Neural progenitor cell (in vitro differentiated cells): ENCODE data around the gene ADRB1. TPM values are rescaled to one million over a fixed set of nuclear protein-coding genes. Genes with fewer than 3 reads are reported as not detected.
A peak's percentile ranks its signal among the peaks of the same experiment; 100 is the strongest.

Experiments used
- DNase-seq: peaks from one replicate; pipeline ENCODE4 v3.0.0-alpha.2; 2016; ENCODE audit warnings: low spot score
- H2AFZ ChIP-seq: fragments of 200-600 bp; sonication (generic); replicated peaks from 2 replicates; pipeline ENCODE4 v1.6.1; 2016; ENCODE audit warnings: antibody characterized with exemption
- H3F3A ChIP-seq: fragments of 200-600 bp; sonication (generic); 2 replicates; pipeline ENCODE4 v1.6.1; 2016; ENCODE audit warnings: antibody characterized with exemption, low read depth
- H3K27ac ChIP-seq: fragments of 200-600 bp; sonication (generic); 2 replicates; pipeline ENCODE4 v1.5.1; 2016; ENCODE audit warnings: mild to moderate bottlenecking
- H3K27me3 ChIP-seq: fragments of 200-600 bp; sonication (generic); 2 replicates; pipeline ENCODE4 v1.6.1; 2016; ENCODE audit warnings: mild to moderate bottlenecking, moderate library complexity
- H3K36me3 ChIP-seq: fragments of 200-600 bp; sonication (generic); 2 replicates; pipeline ENCODE4 v1.5.1; 2016
- H3K4me1 ChIP-seq: fragments of 200-600 bp; sonication (generic); 2 replicates; pipeline ENCODE4 v1.6.1; 2016; ENCODE audit warnings: mixed run types
- H3K4me2 ChIP-seq: fragments of 200-600 bp; sonication (generic); 2 replicates; pipeline ENCODE4 v1.6.1; 2016
- H3K4me3 ChIP-seq: fragments of 200-600 bp; sonication (generic); 2 replicates; pipeline ENCODE4 v1.5.1; 2016
- H3K79me2 ChIP-seq: fragments of 200-600 bp; sonication (generic); 2 replicates; pipeline ENCODE4 v1.6.1; 2016; ENCODE audit warnings: low read depth
- H3K9ac ChIP-seq: fragments of 200-600 bp; sonication (generic); 2 replicates; pipeline ENCODE4 v1.6.1; 2016
- H3K9me3 ChIP-seq: fragments of 200-600 bp; sonication (generic); 2 replicates; pipeline ENCODE4 v1.5.1; 2016; ENCODE audit warnings: low read depth
- H4K20me1 ChIP-seq: fragments of 200-600 bp; sonication (generic); 2 replicates; pipeline ENCODE4 v1.6.1; 2016; ENCODE audit warnings: low read depth
- H3K27ac Mint-ChIP-seq: 3 replicates; pipeline ENCODE4 v1.8.0; 2021; ENCODE audit warnings: mixed read lengths
- H3K27me3 Mint-ChIP-seq: 2 replicates; pipeline ENCODE4 v1.8.0; 2022; ENCODE audit warnings: low read depth, mild to moderate bottlenecking, inconsistent platforms, moderate library complexity, mixed read lengths; ENCODE audit not compliant: insufficient read depth
- H3K36me3 Mint-ChIP-seq: 3 replicates; pipeline ENCODE4 v1.8.0; 2021; ENCODE audit warnings: mixed read lengths
- H3K4me1 Mint-ChIP-seq: 3 replicates; pipeline ENCODE4 v1.8.0; 2021; ENCODE audit warnings: mixed read lengths
- H3K4me3 Mint-ChIP-seq: 3 replicates; pipeline ENCODE4 v1.8.0; 2021; ENCODE audit warnings: mild to moderate bottlenecking, moderate library complexity, mixed read lengths
- H3K9me3 Mint-ChIP-seq: 3 replicates; pipeline ENCODE4 v1.8.0; 2020; ENCODE audit warnings: mixed read lengths
- EZH2 ChIP-seq: fragments of 200-600 bp; sonication (generic); IDR thresholded peaks from 2 replicates; pipeline ENCODE4 v1.6.1; 2017; ENCODE audit warnings: antibody characterized with exemption, mild to moderate bottlenecking, moderate library complexity
- EZH2phosphoT487 ChIP-seq: fragments of 200-600 bp; sonication (generic); IDR thresholded peaks from 2 replicates; pipeline ENCODE4 v1.6.1; 2017; ENCODE audit warnings: antibody characterized with exemption
- total RNA-seq: library from RNA; depleted of rRNA; stranded (reverse); fragments of >200 nt; gene quantifications from 2 replicates; pipeline ENCODE4 v1.2.3, GENCODE V29; 2015; ENCODE audit warnings: low replicate concordance
- TF ChIP-seq, protein P1 (sequence below): fragments of 200-600 bp; sonication (generic); IDR thresholded peaks from 2 replicates; pipeline ENCODE4 v1.5.1; 2017; ENCODE audit warnings: antibody characterized with exemption, mild to moderate bottlenecking

The ADRB1 gene
- total RNA-seq, 1 donor from 2014 or later: not detected

DNA sequence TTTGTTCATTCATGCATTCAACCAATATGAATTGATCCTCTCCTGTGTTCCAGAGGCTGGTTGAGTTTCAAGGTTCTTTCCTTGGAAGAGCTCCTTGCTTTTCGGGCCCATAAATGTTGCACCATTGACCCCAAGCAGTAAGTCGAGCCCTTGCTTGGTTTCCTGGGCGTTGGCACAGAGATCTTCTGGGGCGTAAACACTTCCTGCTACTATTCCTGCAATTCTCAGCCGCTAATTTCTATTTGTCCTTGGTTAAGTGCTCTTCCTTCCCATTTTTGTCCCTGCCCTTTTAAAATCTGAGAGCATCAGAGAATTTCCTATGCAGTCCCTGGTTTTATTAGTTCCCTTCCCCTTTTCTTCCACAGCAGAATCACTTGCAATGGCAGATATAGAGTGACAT lies 44.1 kb upstream of the ADRB1 start:
- Histone ChIP-seq H3K27me3 (no peaks in the 10 kb centered on the region), H3K9me3 (no peaks in the 10 kb centered on the region), H4K20me1 (no peaks in the 10 kb centered on the region), H3K4me1 (no peaks in the 10 kb centered on the region), H3K36me3 (no peaks in the 10 kb centered on the region), H3F3A (no peaks in the 10 kb centered on the region), H3K27ac (no peak overlapping the region), H3K79me2 (no peaks in the 10 kb centered on the region), H3K9ac (no peak overlapping the region), H3K4me2 (no peak overlapping the region), H3K4me3 (no peak overlapping the region), H2AFZ (no peak overlapping the region)
- H3K27ac Mint-ChIP-seq: no peak overlapping the region
- DNase-seq: no peak
- no peak overlapping the region for H3K4me3 Mint-ChIP-seq
- H3K9me3 Mint-ChIP-seq: no peaks in the 10 kb centered on the region
- TF ChIP-seq EZH2phosphoT487 (no peak), EZH2 (no peak)
- TF ChIP-seq, protein P1, sequence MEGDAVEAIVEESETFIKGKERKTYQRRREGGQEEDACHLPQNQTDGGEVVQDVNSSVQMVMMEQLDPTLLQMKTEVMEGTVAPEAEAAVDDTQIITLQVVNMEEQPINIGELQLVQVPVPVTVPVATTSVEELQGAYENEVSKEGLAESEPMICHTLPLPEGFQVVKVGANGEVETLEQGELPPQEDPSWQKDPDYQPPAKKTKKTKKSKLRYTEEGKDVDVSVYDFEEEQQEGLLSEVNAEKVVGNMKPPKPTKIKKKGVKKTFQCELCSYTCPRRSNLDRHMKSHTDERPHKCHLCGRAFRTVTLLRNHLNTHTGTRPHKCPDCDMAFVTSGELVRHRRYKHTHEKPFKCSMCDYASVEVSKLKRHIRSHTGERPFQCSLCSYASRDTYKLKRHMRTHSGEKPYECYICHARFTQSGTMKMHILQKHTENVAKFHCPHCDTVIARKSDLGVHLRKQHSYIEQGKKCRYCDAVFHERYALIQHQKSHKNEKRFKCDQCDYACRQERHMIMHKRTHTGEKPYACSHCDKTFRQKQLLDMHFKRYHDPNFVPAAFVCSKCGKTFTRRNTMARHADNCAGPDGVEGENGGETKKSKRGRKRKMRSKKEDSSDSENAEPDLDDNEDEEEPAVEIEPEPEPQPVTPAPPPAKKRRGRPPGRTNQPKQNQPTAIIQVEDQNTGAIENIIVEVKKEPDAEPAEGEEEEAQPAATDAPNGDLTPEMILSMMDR: no peak
- peaks cover 10% of the 10 kb centered on the region for H3K27me3 Mint-ChIP-seq
- H3K36me3 Mint-ChIP-seq: no peaks in the 10 kb centered on the region
- H3K4me1 Mint-ChIP-seq: peaks cover 7% of the 10 kb centered on the region

DNA sequence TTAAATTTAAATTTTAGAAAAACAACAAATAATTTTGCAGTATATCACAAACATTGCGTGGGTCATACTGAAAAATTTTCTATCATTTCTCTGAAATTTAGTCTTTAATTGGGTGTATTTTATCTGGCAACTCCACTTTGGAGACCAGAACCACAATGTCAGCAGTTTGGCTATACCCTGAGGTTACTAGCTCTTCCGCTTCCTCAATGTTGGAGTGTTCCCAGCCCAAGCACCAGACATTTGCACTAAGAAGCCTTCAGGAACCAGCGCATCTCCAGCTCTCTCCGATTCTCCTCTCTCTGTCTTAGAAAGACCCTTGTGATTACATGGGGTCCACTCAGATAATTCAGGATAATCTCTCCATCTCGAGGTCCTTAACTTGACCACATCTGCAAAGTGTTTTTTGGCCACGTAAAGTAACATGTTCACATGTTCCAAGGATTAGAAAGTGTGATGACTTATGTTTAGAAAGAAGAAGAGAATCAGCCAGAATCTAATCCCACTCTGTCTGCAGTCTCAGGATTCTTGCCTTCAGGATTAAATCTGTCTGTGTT lies 43.1 kb upstream of the ADRB1 start:
- H2AFZ ChIP-seq: no peak overlapping the region
- no peak overlapping the region for H3K9ac ChIP-seq
- H3K4me1 Mint-ChIP-seq: peaks cover 4% of the 10 kb centered on the region
- H3K27ac ChIP-seq: no peak overlapping the region
- no peaks in the 10 kb centered on the region for H3K4me1 ChIP-seq
- H3K27me3 ChIP-seq: no peaks in the 10 kb centered on the region
- no peak overlapping the region for H3K4me3 Mint-ChIP-seq
- H3K9me3 Mint-ChIP-seq: no peaks in the 10 kb centered on the region
- no peaks in the 10 kb centered on the region for H3K36me3 Mint-ChIP-seq
- no peaks in the 10 kb centered on the region for H3F3A ChIP-seq
- no peak for DNase-seq
- peaks cover 14% of the 10 kb centered on the region for H3K27me3 Mint-ChIP-seq
- no peaks in the 10 kb centered on the region for H3K36me3 ChIP-seq
- H4K20me1 ChIP-seq: no peaks in the 10 kb centered on the region
- H3K27ac Mint-ChIP-seq: no peak overlapping the region
- H3K9me3 ChIP-seq: no peaks in the 10 kb centered on the region
- no peak overlapping the region for H3K4me3 ChIP-seq
- no peaks in the 10 kb centered on the region for H3K79me2 ChIP-seq
- TF ChIP-seq EZH2 (no peak), EZH2phosphoT487 (no peak)
- TF ChIP-seq, protein P1: no peak
- H3K4me2 ChIP-seq: no peak overlapping the region

DNA sequence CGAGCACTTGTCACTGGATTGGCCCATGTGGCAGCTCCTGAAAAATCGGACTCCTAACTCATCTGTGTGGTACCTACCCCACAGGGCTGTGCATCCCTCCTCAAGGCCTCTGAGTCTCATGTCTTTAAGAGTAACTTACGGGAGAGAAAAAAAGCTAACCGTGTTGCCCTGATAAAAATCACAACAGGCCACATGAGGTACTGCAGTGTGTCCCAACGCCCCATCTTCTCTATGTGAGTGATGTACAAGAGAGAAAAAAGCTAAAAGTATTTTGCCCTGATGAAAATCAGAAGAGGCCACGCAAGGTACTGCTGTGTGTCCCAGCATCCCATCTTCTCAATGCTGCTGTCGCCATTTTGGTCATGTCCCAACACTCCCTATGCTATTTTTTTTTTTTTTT lies 41.2 kb upstream of the ADRB1 start:
- Histone ChIP-seq H3F3A (no peaks in the 10 kb centered on the region), H4K20me1 (no peaks in the 10 kb centered on the region), H3K36me3 (no peaks in the 10 kb centered on the region), H3K27me3 (no peaks in the 10 kb centered on the region), H3K4me1 (no peaks in the 10 kb centered on the region), H3K9me3 (no peaks in the 10 kb centered on the region), H3K4me3 (no peak overlapping the region), H3K27ac (no peak overlapping the region), H3K9ac (no peak overlapping the region), H3K4me2 (no peak overlapping the region), H3K79me2 (no peaks in the 10 kb centered on the region), H2AFZ (no peak overlapping the region)
- no peaks in the 10 kb centered on the region for H3K4me1 Mint-ChIP-seq
- no peak for TF ChIP-seq EZH2
- TF ChIP-seq, protein P1: peak; percentile 12
- no peaks in the 10 kb centered on the region for H3K9me3 Mint-ChIP-seq
- H3K36me3 Mint-ChIP-seq: no peaks in the 10 kb centered on the region
- no peak overlapping the region for H3K27ac Mint-ChIP-seq
- H3K27me3 Mint-ChIP-seq: peaks cover 9% of the 10 kb centered on the region
- no peak overlapping the region for H3K4me3 Mint-ChIP-seq
- no peak for DNase-seq
